WTC11 (cell line): Measurements from ENCODE around the gene MARCHF11.

ENCODE experiments used
- ATF6 ChIP-seq: sonication (generic); formaldehyde crosslinking; IDR thresholded peaks from 2 replicates; pipeline ENCODE4 v1.8.1; 2023; ENCODE audit warnings: mild to moderate bottlenecking, missing genetic modification reagents
- IRF1 ChIP-seq: sonication (generic); formaldehyde crosslinking; IDR thresholded peaks from 2 replicates; pipeline ENCODE4 v1.8.0; 2023; ENCODE audit warnings: missing genetic modification reagents
- TCF7 ChIP-seq: sonication (generic); formaldehyde crosslinking; IDR thresholded peaks from 2 replicates; pipeline ENCODE4 v1.8.0; 2022; ENCODE audit warnings: mild to moderate bottlenecking, low read depth, missing genetic modification reagents, moderate library complexity
- TF ChIP-seq, protein P1 (sequence below): fragments of 200-600 bp; IDR thresholded peaks from 2 replicates; pipeline ENCODE4 v1.8.0; 2022; ENCODE audit warnings: antibody characterized with exemption

DNA sequence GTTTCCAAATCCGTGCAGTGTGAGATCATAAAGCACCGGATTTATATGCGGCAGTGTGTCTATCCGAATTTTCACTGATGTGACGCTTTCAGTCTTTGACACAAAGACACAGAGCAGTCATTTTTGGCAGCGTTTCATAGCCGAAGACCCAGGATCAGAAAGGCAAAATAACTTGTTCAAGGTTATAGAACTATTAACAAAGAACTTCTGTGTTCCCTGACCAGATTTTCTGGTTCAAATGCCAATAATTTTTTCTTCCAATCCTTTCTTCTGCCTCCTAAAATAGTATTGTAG is 1.1 kb upstream of the MARCHF11 start:
- TF ChIP-seq, protein P1, sequence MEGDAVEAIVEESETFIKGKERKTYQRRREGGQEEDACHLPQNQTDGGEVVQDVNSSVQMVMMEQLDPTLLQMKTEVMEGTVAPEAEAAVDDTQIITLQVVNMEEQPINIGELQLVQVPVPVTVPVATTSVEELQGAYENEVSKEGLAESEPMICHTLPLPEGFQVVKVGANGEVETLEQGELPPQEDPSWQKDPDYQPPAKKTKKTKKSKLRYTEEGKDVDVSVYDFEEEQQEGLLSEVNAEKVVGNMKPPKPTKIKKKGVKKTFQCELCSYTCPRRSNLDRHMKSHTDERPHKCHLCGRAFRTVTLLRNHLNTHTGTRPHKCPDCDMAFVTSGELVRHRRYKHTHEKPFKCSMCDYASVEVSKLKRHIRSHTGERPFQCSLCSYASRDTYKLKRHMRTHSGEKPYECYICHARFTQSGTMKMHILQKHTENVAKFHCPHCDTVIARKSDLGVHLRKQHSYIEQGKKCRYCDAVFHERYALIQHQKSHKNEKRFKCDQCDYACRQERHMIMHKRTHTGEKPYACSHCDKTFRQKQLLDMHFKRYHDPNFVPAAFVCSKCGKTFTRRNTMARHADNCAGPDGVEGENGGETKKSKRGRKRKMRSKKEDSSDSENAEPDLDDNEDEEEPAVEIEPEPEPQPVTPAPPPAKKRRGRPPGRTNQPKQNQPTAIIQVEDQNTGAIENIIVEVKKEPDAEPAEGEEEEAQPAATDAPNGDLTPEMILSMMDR: no peak
- no peak for TF ChIP-seq IRF1 (CRISPR knock-in tag)
- TF ChIP-seq TCF7: no peak
- TF ChIP-seq ATF6 (CRISPR knock-in tag): no peak
